ENCODE data around the gene RALGPS1.
A peak's percentile ranks its signal among the peaks of the same experiment; 100 is the strongest.

Gene RALGPS1

GRCh38 chr9:127004946-127005769, 90.6 kb downstream of the RALGPS1 start:
- H3K27ac ChIP-seq (ENCODE audit: insufficient read depth, low read depth, low read length, poor library complexity, severe bottlenecking), result no peak overlapping the region
- 93 to 96% methylated on average over 3 of the region's 3 CpGs for WGBS, 2 experiments
- H3K27me3 ChIP-seq (ENCODE audit: control insufficient read depth, insufficient read depth, low read length, poor library complexity, severe bottlenecking), result no peaks in the 10 kb centered on the region

DNA sequence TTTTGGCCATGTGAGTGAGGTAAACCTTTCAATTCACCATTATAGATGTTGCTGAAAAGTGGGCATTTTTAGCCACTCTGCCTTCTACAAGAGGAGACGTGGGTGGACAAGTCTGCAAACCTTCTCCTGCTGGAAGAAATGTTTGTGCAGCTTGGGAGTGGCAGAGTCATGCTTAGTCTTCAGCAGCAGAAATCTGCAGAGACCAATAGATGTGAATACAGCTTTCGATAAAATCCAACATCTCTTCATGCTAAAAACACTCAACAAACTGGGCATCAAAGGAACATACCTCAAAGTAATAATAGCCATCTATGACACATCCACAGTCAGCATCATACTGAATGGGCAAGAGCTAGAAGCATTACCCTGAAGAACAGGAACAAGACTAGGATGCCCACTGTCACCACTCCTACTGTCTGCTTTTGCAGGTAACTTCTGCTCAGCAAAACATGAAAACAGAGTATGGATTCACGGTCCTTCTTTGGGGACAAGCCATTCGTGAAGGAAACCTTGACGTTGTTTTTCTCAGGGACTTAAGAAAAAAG, 91.3 kb downstream of the RALGPS1 start:
- Histone ChIP-seq H3K4me3 (ENCODE audit: insufficient read depth, low read depth, low read length) (no peak overlapping the region), H3K27ac (ENCODE audit: insufficient read depth, low read depth, low read length, poor library complexity, severe bottlenecking) (no peak overlapping the region), H3K4me1 (ENCODE audit: control insufficient read depth, insufficient read depth, low read length) (peaks cover 9% of the 10 kb centered on the region), H3K9me3 (ENCODE audit: control insufficient read depth, low read length) (no peaks in the 10 kb centered on the region), H3K36me3 (ENCODE audit: control insufficient read depth, insufficient read depth, low read length) (no peaks in the 10 kb centered on the region), H3K27me3 (ENCODE audit: control insufficient read depth, insufficient read depth, low read length, poor library complexity, severe bottlenecking) (no peaks in the 10 kb centered on the region)
- WGBS, 2 experiments, result 91 to 94% methylated on average over 5 of the region's 5 CpGs

More at GRCh38 chr9:127004946-127005769, 90.6 kb downstream of the RALGPS1 start:
- Histone ChIP-seq H3K4me1 (ENCODE audit: control insufficient read depth, insufficient read depth, low read length) (peaks cover 9% of the 10 kb centered on the region), H3K36me3 (ENCODE audit: control insufficient read depth, insufficient read depth, low read length) (no peaks in the 10 kb centered on the region), H3K9me3 (ENCODE audit: control insufficient read depth, low read length) (no peaks in the 10 kb centered on the region), H3K4me3 (ENCODE audit: insufficient read depth, low read depth, low read length) (no peak overlapping the region)

DNA sequence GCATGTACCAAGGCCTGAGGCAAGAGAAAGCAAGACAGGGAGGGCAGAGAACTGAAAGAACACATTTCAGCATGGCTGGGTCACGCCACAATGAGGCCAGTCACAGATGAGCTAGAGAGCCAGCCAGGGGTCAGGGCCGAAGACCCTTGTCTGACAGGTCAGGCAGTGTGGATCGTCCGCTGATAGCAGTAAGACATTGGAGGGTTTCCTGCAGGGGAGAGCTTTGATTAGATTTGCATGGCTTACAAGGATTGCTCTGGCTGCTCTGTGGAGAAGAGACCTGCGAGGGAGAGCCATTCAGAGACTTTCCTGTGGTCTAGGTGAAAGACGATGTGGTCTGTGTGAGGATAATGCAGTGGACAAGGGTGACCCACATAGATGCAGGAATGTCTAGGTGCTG, 93.1 kb downstream of the RALGPS1 start:
- no peaks in the 10 kb centered on the region for H3K36me3 ChIP-seq (ENCODE audit: control insufficient read depth, insufficient read depth, low read length)
- no peaks in the 10 kb centered on the region for H3K27me3 ChIP-seq (ENCODE audit: control insufficient read depth, insufficient read depth, low read length, poor library complexity, severe bottlenecking)
- WGBS, 2 experiments, result 85 to 87% methylated on average over 6 of the region's 6 CpGs
- H3K27ac ChIP-seq (ENCODE audit: insufficient read depth, low read depth, low read length, poor library complexity, severe bottlenecking), result peak overlapping the region; percentile 44
- peaks cover 9% of the 10 kb centered on the region for H3K4me1 ChIP-seq (ENCODE audit: control insufficient read depth, insufficient read depth, low read length)
- no peaks in the 10 kb centered on the region for H3K9me3 ChIP-seq (ENCODE audit: control insufficient read depth, low read length)
- H3K4me3 ChIP-seq (ENCODE audit: insufficient read depth, low read depth, low read length), result no peak overlapping the region

DNA sequence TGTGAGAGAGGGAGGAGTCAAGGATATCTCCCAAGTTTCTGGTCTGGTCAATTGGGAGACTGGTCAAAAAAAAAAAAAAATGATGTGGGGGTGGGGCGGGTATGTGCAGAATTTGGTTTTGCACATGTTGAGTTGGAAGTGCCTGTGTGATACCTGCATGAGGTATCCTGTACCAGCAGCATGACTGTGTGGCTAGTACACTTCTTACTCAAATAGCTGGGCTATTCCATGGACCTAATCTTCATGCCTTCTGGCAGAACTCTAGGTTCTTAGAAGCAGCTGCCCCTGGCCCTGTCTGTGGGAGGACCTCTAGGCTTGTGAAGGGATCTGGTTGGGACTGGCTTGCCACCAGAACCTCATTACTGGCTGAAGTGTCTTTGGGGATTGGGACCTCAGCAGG, 93.5 kb downstream of the RALGPS1 start:
- H3K9me3 ChIP-seq (ENCODE audit: control insufficient read depth, low read length), result no peaks in the 10 kb centered on the region
- WGBS, 2 experiments, result 87 to 91% methylated on average over 1 of the region's 1 CpG
- H3K36me3 ChIP-seq (ENCODE audit: control insufficient read depth, insufficient read depth, low read length), result no peaks in the 10 kb centered on the region
- H3K4me1 ChIP-seq (ENCODE audit: control insufficient read depth, insufficient read depth, low read length), result peaks cover 9% of the 10 kb centered on the region
- H3K27me3 ChIP-seq (ENCODE audit: control insufficient read depth, insufficient read depth, low read length, poor library complexity, severe bottlenecking), result no peaks in the 10 kb centered on the region
- no peak overlapping the region for H3K4me3 ChIP-seq (ENCODE audit: insufficient read depth, low read depth, low read length)
- H3K27ac ChIP-seq (ENCODE audit: insufficient read depth, low read depth, low read length, poor library complexity, severe bottlenecking), result no peak overlapping the region

DNA sequence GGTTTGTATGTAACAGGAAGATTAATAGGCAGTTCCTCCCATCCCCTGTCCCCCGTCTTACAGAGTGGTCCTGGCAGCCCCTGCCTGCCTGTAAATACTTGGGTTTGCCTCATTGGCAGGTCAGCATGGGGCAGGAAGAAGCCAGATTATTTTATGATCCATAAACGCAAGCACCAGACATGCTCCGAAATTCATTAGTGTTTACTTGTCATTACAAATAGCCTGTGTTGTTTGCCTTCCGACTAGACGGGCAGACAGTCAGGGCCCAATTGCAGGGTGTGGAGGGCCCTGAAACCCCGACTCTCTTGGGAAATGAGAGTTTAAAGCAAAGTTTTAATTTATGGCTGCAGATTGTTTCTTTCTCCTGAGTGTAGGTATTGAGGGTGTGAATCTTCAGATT, 97.2 kb downstream of the RALGPS1 start:
- WGBS, 2 experiments, result 96% methylated on average over 6 of the region's 6 CpGs
- H3K27ac ChIP-seq (ENCODE audit: insufficient read depth, low read depth, low read length, poor library complexity, severe bottlenecking), result no peak overlapping the region

DNA sequence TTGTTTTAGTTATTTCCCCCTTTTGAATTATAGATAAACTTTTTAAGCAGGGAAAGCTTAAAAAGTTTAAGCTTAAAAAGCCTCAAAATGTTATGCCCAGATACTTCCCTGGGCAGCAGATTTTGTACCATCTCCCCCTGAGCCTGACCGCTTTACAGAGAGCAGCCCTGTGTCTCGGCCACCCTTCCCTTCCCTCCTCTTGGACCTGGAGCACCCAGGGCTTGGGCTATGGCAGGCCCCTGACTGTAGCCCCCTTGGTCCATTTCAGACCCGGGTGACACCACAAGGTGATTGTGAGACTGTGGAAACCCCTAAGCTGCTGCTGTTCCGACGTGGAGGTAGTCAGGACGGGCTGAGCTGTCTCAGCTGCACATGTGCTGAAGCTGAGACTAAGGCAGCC, 97.7 kb downstream of the RALGPS1 start:
- H3K4me3 ChIP-seq (ENCODE audit: insufficient read depth, low read depth, low read length), result no peak overlapping the region
- H3K4me1 ChIP-seq (ENCODE audit: control insufficient read depth, insufficient read depth, low read length), result peaks cover 14% of the 10 kb centered on the region
- H3K27ac ChIP-seq (ENCODE audit: insufficient read depth, low read depth, low read length, poor library complexity, severe bottlenecking), result no peak overlapping the region
- no peaks in the 10 kb centered on the region for H3K27me3 ChIP-seq (ENCODE audit: control insufficient read depth, insufficient read depth, low read length, poor library complexity, severe bottlenecking)
- H3K36me3 ChIP-seq (ENCODE audit: control insufficient read depth, insufficient read depth, low read length), result no peaks in the 10 kb centered on the region
- no peaks in the 10 kb centered on the region for H3K9me3 ChIP-seq (ENCODE audit: control insufficient read depth, low read length)
- WGBS, 2 experiments, result 93 to 95% methylated on average over 6 of the region's 6 CpGs

More for the DNA sequence above, 97.2 kb downstream of the RALGPS1 start:
- no peaks in the 10 kb centered on the region for H3K9me3 ChIP-seq (ENCODE audit: control insufficient read depth, low read length)
- peaks cover 15% of the 10 kb centered on the region for H3K4me1 ChIP-seq (ENCODE audit: control insufficient read depth, insufficient read depth, low read length)
- H3K4me3 ChIP-seq (ENCODE audit: insufficient read depth, low read depth, low read length), result no peak overlapping the region
- no peaks in the 10 kb centered on the region for H3K36me3 ChIP-seq (ENCODE audit: control insufficient read depth, insufficient read depth, low read length)
- no peaks in the 10 kb centered on the region for H3K27me3 ChIP-seq (ENCODE audit: control insufficient read depth, insufficient read depth, low read length, poor library complexity, severe bottlenecking)

DNA sequence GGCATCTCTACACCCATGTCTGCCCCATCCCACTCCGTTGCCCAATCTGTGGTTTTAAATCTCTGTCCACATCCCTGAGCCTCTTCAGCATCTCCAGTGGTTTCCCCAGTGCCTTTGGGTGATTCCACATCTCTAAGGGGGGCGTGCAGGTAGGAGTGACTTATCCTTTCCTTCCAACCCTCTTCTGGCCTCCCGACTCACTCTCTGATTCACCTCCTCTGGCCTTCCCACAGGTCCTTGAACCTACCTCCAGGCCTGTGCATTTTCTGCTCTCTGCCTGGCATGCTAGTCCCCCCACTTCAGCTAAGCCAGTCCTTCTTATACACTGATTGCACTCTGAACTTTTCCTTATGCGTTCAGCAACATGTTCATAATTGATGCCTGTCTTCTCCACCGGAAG, 99.0 kb downstream of the RALGPS1 start:
- H3K27me3 ChIP-seq (ENCODE audit: control insufficient read depth, insufficient read depth, low read length, poor library complexity, severe bottlenecking), result no peaks in the 10 kb centered on the region
- H3K4me1 ChIP-seq (ENCODE audit: control insufficient read depth, insufficient read depth, low read length), result peaks cover 6% of the 10 kb centered on the region
- 94 to 95% methylated on average over 5 of the region's 5 CpGs for WGBS, 2 experiments
- H3K36me3 ChIP-seq (ENCODE audit: control insufficient read depth, insufficient read depth, low read length), result no peaks in the 10 kb centered on the region
- no peak overlapping the region for H3K27ac ChIP-seq (ENCODE audit: insufficient read depth, low read depth, low read length, poor library complexity, severe bottlenecking)
- no peaks in the 10 kb centered on the region for H3K9me3 ChIP-seq (ENCODE audit: control insufficient read depth, low read length)
- H3K4me3 ChIP-seq (ENCODE audit: insufficient read depth, low read depth, low read length), result no peak overlapping the region

- no peak overlapping the region for H3K27ac ChIP-seq (ENCODE audit: insufficient read depth, low read depth, low read length, poor library complexity, severe bottlenecking)
- peaks cover 6% of the 10 kb centered on the region for H3K4me1 ChIP-seq (ENCODE audit: control insufficient read depth, insufficient read depth, low read length)
- H3K36me3 ChIP-seq (ENCODE audit: control insufficient read depth, insufficient read depth, low read length), result no peaks in the 10 kb centered on the region
- no peaks in the 10 kb centered on the region for H3K9me3 ChIP-seq (ENCODE audit: control insufficient read depth, low read length)
- H3K4me3 ChIP-seq (ENCODE audit: insufficient read depth, low read depth, low read length), result no peak overlapping the region
- 85 to 90% methylated on average over 3 to 4 of the region's 4 CpGs for WGBS, 2 experiments
- H3K27me3 ChIP-seq (ENCODE audit: control insufficient read depth, insufficient read depth, low read length, poor library complexity, severe bottlenecking), result no peaks in the 10 kb centered on the region
Measured at GRCh38 chr9:127014216-127014909, 99.8 kb downstream of the RALGPS1 start.

DNA sequence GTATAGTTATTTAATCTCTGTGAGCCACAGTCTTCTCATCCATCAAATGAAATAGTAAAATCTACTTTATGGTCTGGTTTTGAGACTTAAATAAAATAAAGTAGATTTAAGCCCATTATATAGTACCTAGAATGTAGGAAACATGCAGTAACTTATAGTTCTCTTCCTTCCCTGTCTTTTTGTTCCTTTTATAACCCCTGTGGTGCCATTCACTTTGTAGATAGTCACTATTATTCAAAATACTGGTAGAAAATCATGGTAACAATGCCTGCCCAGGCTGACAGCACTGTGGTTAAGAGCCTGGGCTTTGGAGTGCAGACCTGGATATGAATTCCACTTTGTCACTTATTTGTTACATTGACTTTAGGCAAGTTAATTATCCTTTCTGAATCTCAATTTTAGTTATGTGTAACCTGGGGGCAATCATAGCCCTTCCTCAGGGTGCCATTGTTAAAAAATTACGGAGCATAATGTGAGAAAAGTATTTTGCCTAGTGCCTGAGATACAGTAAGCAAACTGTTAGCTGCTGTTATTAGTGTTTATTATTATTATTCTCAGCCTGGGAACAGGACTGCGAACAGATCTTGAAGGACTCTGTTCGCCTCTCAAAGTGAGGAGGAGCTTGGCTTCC, 100.4 kb downstream of the RALGPS1 start:
- Histone ChIP-seq H3K4me3 (ENCODE audit: insufficient read depth, low read depth, low read length) (no peak overlapping the region), H3K27me3 (ENCODE audit: control insufficient read depth, insufficient read depth, low read length, poor library complexity, severe bottlenecking) (no peaks in the 10 kb centered on the region), H3K4me1 (ENCODE audit: control insufficient read depth, insufficient read depth, low read length) (peaks cover 6% of the 10 kb centered on the region), H3K9me3 (ENCODE audit: control insufficient read depth, low read length) (no peaks in the 10 kb centered on the region), H3K36me3 (ENCODE audit: control insufficient read depth, insufficient read depth, low read length) (no peaks in the 10 kb centered on the region), H3K27ac (ENCODE audit: insufficient read depth, low read depth, low read length, poor library complexity, severe bottlenecking) (no peak overlapping the region)
- 93 to 94% methylated on average over 3 of the region's 3 CpGs for WGBS, 2 experiments
